Adipose tissue (tissue), 3 donors: ENCODE data around the gene ECHDC3. TPM values are rescaled to one million over a fixed set of nuclear protein-coding genes. Genes with fewer than 3 reads are reported as not detected.

Experiments
- H3K27ac ChIP-seq: one replicate; pipeline ENCODE4 v1.5.1; 2013; ENCODE audit warnings: low read depth, low read length
- whole genome bisulfite sequencing, 3 donors: extraction: QIAGEN DNeasy Blood & Tissue Kit; methylation state at CpG; one replicate each; pipeline ENCODE4 v1.1.7; 2013; 5-methylcytosine and 5-hydroxymethylcytosine counted together
- polyA plus RNA-seq, 3 donors: library from polyadenylated mRNA; stranded (reverse); fragments of 200-250 nt; gene quantifications; one replicate each; pipeline ENCODE4 v1.2.3, GENCODE V29; 2013
- donor health status: healthy with polysubstance abuse.
- donor health status: Bipolar disorder and iron deficiency.
- donor health status: healthy.

The ECHDC3 gene
- polyA plus RNA-seq, 3 donors, result 49.4 to 224 (median 50.7) TPM

- no peak overlapping the region for H3K27ac ChIP-seq
- 88 to 93% (median 92%) methylated on average over 32 of the region's 32 CpGs for WGBS, 3 donors
These were observed 20.7 kb downstream of the ECHDC3 start for GRCh38 chr10:11762706-11763500.

GRCh38 chr10:11763501-11763861 lies 21.3 kb downstream of the ECHDC3 start:
- WGBS, 3 donors, result 81 to 83% (median 82%) methylated on average over 8 of the region's 8 CpGs
- H3K27ac ChIP-seq, result no peak overlapping the region

- WGBS, 3 donors, result 75 to 89% (median 86%) methylated on average over 6 of the region's 6 CpGs
- no peak overlapping the region for H3K27ac ChIP-seq
These were observed 23.0 kb downstream of the ECHDC3 start for GRCh38 chr10:11765141-11765540.

DNA sequence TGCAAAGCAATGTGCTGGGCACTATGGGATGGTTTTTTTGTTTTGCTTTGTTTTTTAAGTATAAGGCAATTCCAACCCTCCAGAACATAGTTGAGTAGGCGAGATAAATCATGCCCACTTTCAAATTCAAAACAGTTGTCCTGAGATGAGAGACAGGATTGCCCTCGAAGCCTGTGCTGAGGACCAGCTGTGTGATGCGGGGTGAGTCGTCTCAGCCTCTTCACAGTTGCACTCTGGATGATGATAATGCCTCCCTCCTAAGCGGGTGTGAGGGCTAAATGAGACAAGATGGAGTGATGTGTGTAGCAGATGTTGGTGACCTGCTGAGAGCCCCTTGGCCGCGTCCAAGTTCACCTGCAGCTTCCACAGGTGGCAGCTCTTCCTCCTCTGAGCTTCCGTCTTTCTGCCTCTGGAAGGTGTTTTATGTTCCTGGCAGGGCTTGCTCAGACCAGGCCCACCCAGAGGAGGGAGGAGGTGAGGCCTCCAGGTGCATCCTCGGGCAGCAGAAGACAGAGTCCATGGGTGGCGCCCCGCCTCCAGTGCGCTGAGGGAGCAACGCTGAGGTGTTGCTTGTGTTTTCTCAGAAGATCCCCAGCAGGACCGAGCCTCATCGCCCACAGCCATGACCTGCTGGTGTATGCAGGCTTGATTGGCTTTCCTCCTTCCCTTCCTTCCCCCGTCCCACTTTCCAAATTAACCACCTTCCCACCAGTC lies 30.6 kb downstream of the ECHDC3 start:
- 83 to 89% (median 85%) methylated on average over 16 of the region's 16 CpGs for WGBS, 3 donors
- H3K27ac ChIP-seq, result no peak overlapping the region

DNA sequence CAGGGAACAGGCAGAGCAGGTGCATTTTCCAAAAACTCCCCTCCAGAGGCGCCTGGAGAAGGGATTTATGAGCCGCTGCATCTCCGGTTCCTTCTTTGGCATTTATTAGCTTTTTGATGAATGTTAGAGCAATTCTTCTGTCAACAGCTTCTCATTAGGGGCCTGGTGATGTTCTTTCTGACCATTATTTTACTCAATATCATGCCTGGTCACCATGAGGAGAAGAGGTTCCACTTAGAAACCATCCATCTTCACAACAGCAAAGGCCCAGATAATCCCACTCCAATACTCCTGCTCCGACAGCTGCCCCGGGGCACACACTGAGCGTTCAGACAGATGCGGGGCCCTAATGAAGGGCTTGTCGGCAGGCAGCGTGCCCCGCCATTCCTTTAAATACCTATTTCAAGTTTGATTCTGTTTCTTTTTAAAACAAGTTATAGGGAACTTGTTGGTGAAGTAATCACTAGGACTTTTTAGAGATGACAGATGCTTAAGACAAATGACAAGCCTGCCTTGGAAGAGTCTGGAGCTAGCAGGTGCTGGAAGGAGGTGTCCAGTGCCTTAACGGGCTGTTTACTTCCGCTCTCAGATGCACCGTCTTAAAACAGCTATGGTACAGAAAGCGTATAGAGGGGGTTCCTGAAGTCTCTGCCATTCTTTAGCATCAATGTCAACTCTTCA lies 31.7 kb downstream of the ECHDC3 start:
- H3K27ac ChIP-seq, result no peak overlapping the region
- WGBS, 3 donors, result 76 to 90% (median 78%) methylated on average over 14 of the region's 14 CpGs

- H3K27ac ChIP-seq, result no peak overlapping the region
- 55 to 69% (median 66%) methylated on average over 5 of the region's 5 CpGs for WGBS, 3 donors
These were observed 33.2 kb downstream of the ECHDC3 start for GRCh38 chr10:11775412-11775811.

GRCh38 chr10:11776080-11776479 lies 33.9 kb downstream of the ECHDC3 start:
- WGBS, 3 donors, result 63 to 94% (median 87%) methylated on average over 3 of the region's 3 CpGs

DNA sequence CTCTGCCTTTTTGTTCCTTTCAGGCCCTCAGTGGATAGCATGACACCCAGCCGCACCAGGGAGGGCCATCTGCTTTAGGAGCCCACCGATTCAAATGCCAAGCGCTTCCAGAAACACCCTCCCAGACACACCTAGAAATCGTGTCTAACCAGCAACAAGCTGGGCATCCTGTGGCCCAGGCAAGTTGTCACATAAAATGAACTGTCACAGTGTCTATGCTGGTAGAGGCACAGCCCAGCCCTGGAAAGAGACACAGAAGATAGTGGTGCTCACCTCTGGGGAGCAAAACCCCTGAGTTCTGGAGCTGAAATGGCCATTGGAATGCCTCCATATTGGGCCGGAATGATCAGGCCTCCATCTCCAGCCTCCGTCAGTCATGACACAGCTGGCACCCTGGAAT lies 38.9 kb downstream of the ECHDC3 start:
- 77 to 91% (median 88%) methylated on average over 6 of the region's 6 CpGs for WGBS, 3 donors

More at GRCh38 chr10:11776080-11776479, 33.9 kb downstream of the ECHDC3 start:
- H3K27ac ChIP-seq, result no peak overlapping the region

GRCh38 chr10:11782793-11783557 lies 40.8 kb downstream of the ECHDC3 start:
- 38 to 72% (median 69%) methylated on average over 18 of the region's 18 CpGs for WGBS, 3 donors
- no peak overlapping the region for H3K27ac ChIP-seq

More for the DNA sequence above, 38.9 kb downstream of the ECHDC3 start:
- H3K27ac ChIP-seq, result no peak overlapping the region

GRCh38 chr10:11783558-11783865 lies 41.3 kb downstream of the ECHDC3 start:
- H3K27ac ChIP-seq, result no peak overlapping the region
- WGBS, 3 donors, result 59 to 85% (median 82%) methylated on average over 7 of the region's 7 CpGs

DNA sequence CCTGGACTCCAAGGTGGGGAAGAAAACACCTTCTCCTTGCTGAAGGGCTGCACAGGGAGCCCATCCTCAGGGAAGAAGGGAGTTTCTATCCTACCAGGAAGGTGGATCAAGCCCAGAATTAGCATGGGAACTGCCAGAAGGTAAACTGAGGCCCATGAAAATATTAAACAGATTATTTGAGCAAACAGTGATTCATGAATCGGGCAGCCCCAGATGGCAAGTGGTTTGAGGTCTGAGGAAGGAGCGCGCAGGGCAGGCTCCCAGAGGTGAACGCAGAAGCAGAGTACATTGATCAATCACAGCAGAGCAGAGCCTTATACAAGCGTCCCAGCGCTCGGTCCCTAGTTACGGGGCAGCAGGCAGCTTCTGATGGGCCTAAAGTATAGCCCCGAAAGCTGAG lies 45.2 kb downstream of the ECHDC3 start:
- 84 to 96% (median 89%) methylated on average over 9 of the region's 9 CpGs for WGBS, 3 donors
- H3K27ac ChIP-seq, result no peak overlapping the region

GRCh38 chr10:11787846-11788245 lies 45.7 kb downstream of the ECHDC3 start:
- 60 to 90% (median 79%) methylated on average over 8 to 10 of the region's 10 CpGs for WGBS, 3 donors
- H3K27ac ChIP-seq, result no peak overlapping the region

DNA sequence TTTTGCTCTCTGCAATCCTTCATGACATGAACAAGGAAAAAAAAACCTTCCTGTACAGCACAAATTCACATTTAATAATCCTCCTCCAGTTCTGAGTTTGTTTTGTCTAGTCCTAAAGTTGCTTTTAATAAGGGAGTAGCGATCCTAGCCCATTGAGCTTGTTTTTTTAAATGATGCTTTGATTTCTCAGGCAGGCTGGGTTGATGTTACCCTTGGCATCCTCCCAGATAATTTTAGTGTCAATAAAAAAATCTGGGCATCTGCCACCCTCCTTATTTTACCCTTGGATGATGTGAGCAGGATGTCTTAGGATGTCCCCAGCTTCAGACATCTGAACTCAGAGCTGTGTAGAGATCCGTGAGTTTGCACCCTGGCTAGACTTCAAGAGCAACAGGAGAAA lies 47.1 kb downstream of the ECHDC3 start:
- 79 to 86% (median 81%) methylated on average over 2 of the region's 2 CpGs for WGBS, 3 donors
- H3K27ac ChIP-seq, result no peak overlapping the region

DNA sequence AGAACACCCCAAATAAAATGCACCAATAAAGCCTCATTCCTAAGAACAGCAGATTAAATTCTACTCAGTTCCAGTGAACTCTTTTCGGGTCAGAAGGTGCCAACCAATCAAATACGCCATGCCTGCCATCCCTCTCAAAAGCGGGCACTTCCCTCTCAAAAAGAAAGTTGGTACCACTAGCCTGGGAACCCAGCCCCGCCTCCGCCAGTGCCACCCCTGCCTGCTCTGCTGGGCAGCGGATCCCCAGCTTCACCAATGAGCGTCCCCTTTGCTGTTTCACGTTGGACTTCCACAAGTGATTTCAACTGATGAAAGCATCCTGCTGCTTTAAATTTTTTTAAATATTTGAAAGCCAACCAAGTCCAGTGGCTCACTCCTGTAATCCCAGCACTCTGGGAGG lies 47.8 kb downstream of the ECHDC3 start:
- WGBS, 3 donors, result 82 to 87% (median 86%) methylated on average over 8 of the region's 8 CpGs
- no peak overlapping the region for H3K27ac ChIP-seq

- 90 to 92% (median 90%) methylated on average over 12 of the region's 12 CpGs for WGBS, 3 donors
- no peak overlapping the region for H3K27ac ChIP-seq
These were observed 51.7 kb downstream of the ECHDC3 start for GRCh38 chr10:11793762-11794479.

GRCh38 chr10:11794566-11794965 lies 52.4 kb downstream of the ECHDC3 start:
- H3K27ac ChIP-seq, result no peak overlapping the region
- 77 to 94% (median 92%) methylated on average over 5 of the region's 5 CpGs for WGBS, 3 donors

- no peak overlapping the region for H3K27ac ChIP-seq
- 87 to 93% (median 90%) methylated on average over 25 of the region's 25 CpGs for WGBS, 3 donors
These were observed 53.1 kb downstream of the ECHDC3 start for GRCh38 chr10:11795101-11795920.
